Stimulated activated CD4-positive, alpha-beta T cell treated with anti-CD3 and anti-CD28 coated beads, Interleukin-1b, Interleukin-23, amount 100 ng/mL, for 4 hours (primary cell): ENCODE results near the gene APBB2.
"Not testable (repeated sequence)": the region's sequence is repeated elsewhere in the genome, so short reads cannot be mapped to it uniquely, and the experiment has no call there.

Source experiments
- DNase-seq, 2 donors: peaks; one replicate each; pipeline ENCODE4 v3.0.0-alpha.2; 2020; ENCODE audit warnings: low read depth in 2 of 2

The APBB2 gene

GRCh38 chr4:40908297-40908696 is 306.0 kb downstream of the APBB2 start:
- no peak for DNase-seq

GRCh38 chr4:40905414-40905813 is 308.9 kb downstream of the APBB2 start:
- DNase-seq: no peak

DNA sequence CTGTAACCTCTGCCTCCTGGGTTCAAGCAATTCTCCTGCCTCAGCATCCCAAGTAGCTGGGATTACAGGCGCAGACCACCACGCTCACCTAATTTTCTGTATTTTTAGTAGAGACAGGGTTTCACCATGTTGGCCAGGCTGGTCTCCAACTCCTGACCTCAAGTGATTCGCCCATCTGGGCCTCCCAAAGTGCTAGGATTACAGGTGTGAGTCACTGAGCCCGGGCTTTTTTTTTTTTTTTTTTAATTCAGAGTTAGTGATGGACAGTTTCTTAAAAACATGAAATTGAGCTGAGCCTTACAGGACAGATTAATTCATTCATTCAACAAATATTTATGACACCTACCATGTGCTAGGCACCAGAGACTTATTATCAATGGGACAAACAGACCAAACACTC is 313.8 kb downstream of the APBB2 start:
- not testable (repeated sequence) for DNase-seq

GRCh38 chr4:40897557-40898203 is 316.7 kb downstream of the APBB2 start:
- DNase-seq: peak; percentile 48 to 71

DNA sequence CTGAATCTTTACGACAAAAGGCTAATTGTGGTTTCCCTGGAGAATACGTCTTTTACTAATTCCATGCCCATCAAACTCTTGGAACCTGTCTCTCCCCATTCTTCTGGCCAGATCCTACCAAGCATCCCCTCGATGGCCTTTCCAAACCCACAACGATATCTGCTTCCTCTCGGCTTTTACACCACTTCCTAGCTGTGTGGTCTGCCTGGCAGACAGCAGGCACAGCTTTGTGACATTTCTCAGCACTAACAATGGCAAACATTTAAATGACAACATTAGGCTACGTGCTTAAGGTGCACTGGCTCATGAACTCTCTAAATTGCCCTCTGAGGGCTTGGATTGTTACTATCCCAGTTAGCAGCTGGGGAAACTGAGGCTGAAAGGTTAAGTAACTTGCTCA is 323.6 kb downstream of the APBB2 start:
- no peak for DNase-seq

GRCh38 chr4:40890199-40890598 is 324.1 kb downstream of the APBB2 start:
- no peak for DNase-seq

- DNase-seq: no peak
These were observed 325.4 kb downstream of the APBB2 start for GRCh38 chr4:40888933-40889332.

DNA sequence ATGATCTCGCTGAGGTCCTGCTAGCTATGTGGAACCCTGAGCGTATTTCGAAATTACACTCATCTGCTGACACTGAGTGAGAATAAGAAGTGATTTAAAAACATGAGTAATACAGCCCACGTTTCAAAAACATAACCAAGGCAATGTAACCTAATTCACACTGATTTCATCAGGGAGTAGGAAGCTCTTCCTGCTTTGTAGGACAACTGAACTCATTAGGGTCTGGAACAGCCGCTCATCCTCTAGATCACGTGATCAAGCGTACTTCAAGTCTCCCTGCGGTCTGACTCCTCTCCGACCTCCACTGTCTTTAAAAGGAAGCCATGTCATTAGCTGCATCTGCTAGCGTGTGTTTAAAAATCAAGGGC is 326.6 kb downstream of the APBB2 start:
- DNase-seq: no peak

- DNase-seq: no peak
These were observed 327.2 kb downstream of the APBB2 start for GRCh38 chr4:40886931-40887763.

- DNase-seq: no peak
These were observed 332.5 kb downstream of the APBB2 start for GRCh38 chr4:40881851-40882250.

DNA sequence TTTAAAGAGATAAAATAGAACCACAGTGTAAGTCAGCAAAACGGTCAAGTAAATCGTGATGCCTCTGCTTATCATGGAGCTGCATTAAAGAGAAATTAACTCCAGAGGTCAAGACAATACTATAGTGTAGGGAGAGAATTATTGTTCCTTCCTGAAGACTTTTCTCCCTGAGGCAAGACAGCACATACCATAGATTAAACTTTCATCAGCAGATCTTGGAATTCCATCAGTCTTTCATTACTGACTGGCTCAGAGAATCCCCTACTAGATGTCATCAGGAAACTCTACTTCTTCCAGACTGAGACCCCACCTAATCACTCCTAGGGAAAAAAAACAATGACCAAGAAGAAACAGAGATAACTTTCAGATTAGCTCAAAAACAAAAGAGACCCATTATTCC is 333.2 kb downstream of the APBB2 start:
- DNase-seq: no peak

DNA sequence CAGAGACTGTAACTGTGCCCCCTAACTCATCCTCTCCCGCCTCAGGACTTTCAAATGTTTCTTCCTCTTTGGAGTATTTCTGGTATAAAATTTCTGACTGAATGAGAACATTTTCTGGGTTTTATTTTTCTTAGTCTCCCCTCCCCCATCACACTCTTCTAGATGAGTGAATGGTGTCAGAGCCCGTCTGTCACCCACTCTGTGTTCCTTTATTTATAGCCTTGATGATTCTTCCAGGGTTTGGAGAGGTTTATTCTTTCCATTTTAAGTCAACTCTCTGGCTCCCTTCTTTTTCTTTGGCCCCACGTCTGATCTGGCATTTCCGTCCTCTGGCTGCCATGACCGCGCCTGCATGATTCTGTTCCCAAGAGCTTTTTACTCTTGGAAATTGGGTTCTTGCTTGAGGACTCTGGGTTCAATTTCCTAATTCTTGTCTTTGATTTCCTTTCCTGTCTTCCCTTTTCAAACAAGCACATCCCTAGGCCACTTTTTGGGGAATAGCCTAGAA is 335.7 kb downstream of the APBB2 start:
- no peak for DNase-seq

DNA sequence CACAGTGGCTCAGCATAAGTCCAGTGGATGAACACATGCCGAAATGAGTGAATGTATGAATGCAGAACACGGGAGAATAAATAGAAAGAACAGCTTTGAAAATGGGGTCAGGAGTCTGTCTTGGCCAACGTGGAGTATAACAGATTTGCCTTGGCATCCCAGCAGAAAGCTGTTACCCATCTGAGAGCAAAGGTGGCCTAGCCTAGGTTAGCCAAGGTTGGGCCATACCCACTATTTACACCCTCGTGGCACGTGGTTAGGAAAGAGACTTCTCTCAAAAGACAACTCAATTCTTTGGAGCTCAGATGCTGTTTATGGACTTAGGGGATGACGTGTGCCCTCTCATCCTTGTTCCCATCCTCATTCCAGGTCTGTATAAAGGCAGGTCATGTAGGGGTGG is 337.3 kb downstream of the APBB2 start:
- no peak for DNase-seq

- no peak for DNase-seq
These were observed 338.7 kb downstream of the APBB2 start for GRCh38 chr4:40875507-40876150.

DNA sequence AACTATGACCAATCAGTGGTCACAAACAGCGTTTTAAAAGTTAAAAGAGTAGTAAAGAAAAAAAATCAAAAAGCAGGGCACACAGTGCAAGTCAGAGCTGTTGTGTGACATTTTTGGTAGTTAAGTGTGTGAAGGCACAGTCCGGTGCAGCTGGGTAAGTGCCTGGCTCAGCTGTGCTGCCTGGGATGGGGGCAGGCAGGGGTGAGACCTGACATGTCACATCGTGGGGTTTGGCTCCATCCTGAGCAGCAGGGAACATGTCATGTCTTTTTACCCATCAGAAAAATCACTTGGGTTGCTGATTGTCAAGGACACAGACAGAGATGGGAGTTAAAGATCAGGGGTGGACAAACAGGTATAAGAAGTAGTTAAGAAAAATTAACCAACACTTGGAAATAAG is 339.4 kb downstream of the APBB2 start:
- DNase-seq: no peak

- DNase-seq: no peak
These were observed 340.0 kb downstream of the APBB2 start for GRCh38 chr4:40874331-40874730.

DNA sequence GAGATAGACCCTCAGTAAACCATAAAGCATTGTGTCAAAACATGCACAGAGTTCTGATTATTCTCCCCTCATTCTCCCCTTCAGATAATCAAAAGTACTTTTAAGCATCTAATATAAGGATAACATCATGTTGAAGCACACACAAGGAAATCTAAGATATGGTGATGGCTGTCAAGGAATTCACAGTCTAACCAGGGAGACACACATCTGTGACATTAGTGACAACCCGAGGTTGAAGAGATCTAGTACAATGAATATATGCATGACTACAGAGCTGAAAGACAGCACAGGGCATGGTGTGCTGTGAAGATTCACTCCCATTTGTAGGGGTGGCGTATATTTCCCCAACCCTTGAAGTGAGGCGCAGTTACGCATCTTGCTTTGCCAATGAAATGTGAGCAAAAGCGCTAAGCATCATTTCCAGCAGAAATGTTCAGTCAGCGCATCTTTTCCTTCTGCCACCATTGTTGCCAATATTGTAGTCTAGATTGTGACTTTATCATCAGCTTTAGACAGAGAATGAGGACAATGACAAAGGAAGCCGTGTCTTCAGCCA is 342.6 kb downstream of the APBB2 start:
- no peak for DNase-seq

- DNase-seq: no peak
These were observed 344.2 kb downstream of the APBB2 start for GRCh38 chr4:40870150-40870549.

DNA sequence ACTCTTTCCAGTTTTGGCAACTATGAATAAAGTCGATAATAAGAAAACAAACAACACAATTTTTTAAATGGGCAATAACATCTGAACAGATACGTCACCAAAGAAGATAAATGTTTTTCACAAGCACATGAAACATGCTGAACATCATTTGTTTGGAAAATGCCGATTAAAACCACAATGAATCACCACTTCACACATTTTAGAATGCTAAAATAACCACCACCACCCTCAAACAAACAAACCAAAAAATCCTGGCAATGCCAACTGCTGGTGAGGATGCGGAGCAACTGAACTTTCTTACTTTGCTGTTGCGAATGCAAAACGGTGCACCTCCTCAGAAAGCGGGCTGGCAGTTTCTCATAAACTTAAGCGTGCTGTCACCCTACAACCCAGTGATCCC is 348.6 kb downstream of the APBB2 start:
- DNase-seq: no peak

DNA sequence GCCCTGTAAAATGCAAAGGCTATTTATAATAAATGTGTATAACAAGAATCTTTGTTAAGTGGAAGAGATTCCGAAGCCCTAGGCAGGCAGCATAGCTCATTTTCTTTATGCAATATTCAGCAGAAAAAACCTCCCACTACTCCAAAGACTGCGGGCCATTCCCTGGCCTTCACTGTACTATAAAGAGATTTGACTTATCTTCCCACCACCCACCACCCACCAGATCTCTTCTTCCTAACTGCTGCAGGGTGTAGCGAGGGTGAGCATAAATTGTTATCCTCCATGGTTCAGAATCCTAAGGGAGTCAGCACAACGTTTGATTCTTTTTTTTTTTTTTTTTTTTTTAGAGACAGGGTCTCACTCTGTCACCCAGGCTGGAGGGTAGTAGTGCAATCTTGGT is 349.8 kb downstream of the APBB2 start:
- DNase-seq: no peak

- DNase-seq: no peak
These were observed 355.4 kb downstream of the APBB2 start for GRCh38 chr4:40858962-40859361.

DNA sequence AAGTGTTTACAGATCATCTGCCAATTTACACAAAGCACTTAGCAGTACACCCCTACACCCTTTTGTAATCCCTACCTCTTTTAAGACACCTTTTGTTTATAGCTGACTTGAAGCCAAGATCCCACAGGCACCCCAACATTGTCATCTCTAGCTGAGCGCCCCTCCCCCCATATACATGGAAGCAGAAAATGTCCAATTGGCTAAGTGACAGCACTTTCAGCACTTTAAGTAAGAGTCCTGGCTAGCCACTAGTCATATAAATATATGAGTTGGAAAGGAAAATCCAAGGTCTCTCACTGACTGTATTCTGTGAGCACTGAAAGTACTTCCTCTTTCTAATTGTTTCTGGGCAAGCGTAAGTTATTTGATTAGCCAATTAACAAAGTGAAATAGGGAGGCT is 356.4 kb downstream of the APBB2 start:
- no peak for DNase-seq
